ENCODE measurements around the gene PRKACA. TPM values are rescaled to one million over a fixed set of nuclear protein-coding genes. Genes with fewer than 3 reads are reported as not detected.

Gene PRKACA
- total RNA-seq, 1 donor from 2014 or later: 98.7 TPM

GRCh38 chr19:14093117-14093823 lies 24.3 kb downstream of the PRKACA start:
- no peak for DNase-seq (ENCODE audit: low spot score)

- no peak for DNase-seq (ENCODE audit: low spot score)
These were observed 25.6 kb downstream of the PRKACA start for GRCh38 chr19:14091813-14092462.

- peak; percentile 37 for DNase-seq (ENCODE audit: low spot score)
These were observed 26.3 kb downstream of the PRKACA start for GRCh38 chr19:14091081-14091812.

DNA sequence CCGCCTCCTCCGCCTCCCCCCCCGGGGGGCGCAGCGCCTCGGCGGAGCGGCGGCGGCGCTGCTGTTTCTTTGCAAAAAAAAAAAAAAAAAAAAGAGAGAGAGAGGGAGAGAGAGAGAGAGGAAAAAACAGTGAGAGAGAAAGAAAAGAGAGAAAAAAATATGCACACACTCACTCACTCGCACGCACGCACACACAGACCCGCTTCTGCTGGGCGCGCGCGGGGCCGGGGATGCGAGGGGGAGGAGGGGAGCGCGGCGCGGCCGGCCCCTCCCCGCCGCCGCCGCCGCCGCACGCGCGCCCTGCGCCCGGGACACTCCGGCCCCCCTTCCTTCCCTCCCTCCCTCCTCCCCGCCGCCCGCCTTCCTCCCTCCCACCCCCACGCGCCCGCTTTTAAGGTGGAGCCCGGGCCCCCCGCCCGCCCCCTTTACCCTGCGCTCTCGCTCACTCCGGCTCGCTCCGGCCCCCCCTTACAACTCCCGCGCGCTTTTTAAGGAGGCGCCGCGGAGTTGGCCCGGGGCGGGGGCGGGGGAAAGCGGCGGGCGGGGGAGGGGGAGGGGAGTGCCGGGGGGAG lies 27.0 kb downstream of the PRKACA start, which contains the start of gene SAMD1:
Gene SAMD1, minus strand, starts transcription at position 243 of the 572 bp plus-strand sequence.
- DNase-seq (ENCODE audit: low spot score): peak; percentile 92

DNA sequence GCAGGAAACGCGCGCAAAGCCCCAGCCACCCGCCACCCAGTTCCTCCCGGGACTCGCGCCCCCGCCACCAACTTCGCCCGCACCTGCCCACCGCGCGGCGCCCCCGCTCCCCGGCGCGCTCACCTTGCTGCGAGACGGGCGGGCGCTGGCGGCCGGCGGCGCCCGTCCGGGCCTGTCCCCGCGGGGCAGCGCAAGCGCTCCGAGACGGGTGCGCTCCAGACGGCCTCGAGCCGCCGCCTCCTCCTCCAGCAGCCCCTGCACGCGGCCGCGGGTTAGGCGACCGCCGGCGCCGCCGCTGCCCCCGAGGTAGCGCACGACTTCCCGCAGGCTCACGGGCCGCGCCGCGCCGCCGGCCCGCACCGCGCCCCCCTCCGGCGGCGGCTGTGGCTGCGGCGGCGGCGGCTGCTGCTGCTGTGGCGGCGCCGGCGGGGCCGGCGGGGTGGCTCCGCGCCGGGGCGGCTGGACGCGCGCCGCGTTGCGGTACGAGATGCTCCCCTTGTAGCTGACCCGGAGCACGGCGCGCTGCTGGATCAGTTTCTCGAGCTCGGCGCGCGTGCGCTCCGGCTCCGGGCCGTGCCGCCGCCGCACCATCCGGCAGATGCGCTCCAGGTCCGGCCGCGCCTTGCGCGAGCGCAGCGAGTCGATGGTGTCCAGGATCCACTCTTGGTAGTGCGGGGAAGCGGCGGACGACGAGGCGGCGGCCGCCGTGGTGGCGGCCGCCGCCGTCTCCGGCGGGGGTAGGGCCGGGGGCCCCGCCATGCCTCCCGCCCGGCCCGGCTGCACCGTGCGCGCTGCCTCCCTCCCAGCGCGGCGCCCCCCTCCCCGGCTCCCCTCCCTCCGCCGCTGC lies 27.7 kb downstream of the PRKACA start:
- peak; percentile 42 for DNase-seq (ENCODE audit: low spot score)

GRCh38 chr19:14089412-14089661 lies 28.2 kb downstream of the PRKACA start:
- DNase-seq (ENCODE audit: low spot score): no peak

DNA sequence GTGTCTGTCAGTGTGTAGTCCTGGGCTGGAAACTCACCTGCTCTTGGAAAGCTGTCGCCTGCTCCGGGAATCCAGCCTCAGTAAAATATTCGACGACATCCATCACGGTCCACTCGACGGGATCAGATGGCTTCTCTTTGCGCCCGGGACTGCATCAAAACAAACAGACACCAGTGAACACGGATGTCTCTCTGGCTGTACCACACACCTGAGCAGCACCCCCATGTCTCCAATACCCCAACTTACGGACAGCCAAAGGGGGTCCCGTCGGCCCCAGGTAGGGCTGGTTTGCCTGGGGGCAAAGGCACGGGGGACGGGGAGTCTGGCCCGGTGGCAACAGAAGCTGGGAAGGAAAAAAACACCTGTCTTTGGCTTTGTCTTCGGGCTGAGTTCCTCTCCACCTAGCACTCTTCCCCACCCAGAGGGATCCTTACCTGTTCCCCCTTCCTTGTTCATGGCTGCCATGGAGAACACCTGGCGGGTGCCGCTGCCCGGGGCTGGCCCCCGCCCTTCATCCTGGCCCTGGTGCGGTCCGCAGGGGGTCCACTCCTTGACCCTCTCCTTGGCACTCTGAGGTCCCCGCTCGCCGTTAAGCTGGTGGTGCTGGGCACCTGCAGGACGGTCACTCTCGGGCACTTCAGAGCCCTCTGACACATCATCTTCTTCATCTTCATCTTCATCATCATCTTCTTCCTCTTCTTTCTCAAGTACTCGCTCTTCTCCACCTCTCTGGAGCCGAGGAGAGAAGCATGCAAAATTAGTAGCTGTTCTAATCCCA lies 28.7 kb downstream of the PRKACA start:
- DNase-seq (ENCODE audit: low spot score): no peak

- no peak for DNase-seq (ENCODE audit: low spot score)
These were observed 31.5 kb downstream of the PRKACA start for GRCh38 chr19:14086098-14086497.

DNA sequence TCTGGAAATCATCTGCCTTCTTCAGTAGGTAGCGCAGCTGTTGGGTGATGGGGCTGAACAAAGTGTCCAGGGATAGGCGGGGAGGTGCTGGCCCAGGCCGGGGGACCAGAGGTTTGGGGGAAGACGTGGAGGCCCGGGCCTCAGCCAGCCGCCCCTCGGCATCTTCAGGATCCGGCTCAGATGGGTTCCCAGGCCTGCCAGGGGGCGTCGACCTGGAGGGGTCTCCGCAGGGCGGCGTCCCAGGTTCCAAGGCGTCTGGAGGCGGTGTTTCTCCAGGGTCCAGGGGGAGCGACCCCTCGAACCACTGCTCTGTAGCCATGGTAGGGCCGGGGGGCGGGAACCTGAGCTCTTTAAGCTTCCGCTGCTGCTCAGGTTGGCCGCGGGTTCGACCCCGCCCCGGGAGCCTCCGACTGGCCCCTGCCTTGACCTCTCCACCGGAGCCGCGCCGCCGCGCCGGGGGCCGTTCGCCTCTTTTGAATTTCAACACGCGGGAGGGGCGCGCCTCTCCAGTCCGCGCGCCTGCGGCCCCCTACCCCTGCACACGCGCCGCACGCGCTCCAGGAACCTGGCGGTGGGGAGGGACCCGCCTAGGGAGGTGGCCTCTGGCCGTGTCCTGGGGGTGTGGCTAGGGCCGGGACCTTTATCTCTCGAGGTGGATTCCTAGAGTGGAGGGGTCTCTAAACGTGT lies 32.1 kb downstream of the PRKACA start, which contains the start of gene C19orf67:
Gene C19orf67, minus strand, starts transcription at position 475 of the 687 bp plus-strand sequence. Its CDS starts 156 bp downstream, at position 319.
- DNase-seq (ENCODE audit: low spot score): no peak

DNA sequence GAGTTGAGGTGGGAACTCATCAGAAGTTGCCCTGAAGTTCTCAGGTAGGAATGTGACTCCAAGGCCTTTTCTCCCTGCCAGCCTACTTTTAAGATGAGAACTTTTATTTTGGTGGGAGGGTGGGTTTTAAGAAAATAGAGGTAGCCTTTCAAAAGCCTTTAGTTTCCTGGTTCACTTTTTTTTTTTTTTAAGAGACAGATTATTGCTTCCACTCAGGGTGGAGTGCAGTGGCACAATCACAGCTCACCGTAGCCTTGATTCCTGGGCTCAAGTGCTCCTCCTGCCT lies 34.9 kb downstream of the PRKACA start:
- no peak for DNase-seq (ENCODE audit: low spot score)

DNA sequence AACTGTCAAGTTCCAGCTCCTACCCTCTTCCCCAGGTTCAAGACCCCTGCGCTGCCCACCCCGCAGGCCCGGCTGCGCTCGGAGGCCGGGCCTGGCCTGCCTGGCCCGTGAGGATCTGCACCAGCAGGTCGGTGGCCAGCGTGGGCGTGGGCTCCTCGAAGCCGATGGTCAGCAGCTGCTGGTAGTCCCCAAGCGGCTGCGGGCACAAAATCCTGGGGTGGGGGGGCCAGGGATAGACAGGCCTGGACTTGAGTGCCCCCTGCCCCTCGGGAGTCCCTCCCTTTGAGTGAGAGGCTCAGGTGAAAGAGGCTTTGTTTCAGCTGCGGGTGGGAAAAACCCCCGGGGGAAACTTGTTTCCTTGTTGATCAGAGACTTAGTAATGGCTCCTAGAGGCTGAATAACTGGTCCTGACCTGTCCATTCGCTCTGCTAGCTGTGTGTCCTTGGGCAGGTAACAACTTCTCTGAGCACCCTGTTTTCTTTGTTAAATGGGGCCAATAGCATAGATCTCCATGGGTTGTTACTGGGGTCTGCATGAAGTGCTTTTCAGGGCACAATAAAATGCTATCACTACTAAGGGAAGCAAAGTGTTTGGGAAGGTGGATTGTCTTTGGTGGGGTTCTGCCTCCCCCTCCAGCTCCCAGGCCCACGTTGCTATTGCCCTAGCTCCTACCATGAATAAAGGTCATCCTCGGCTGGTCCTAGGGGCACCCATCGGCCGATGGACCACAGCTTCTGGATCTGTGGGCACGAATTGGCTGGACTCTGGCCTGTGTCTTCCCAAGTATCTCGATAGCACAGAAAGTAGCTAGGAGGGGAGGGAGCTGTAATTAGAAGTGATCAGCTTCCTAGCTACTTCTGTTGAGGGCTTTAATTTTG lies 35.5 kb downstream of the PRKACA start:
- DNase-seq (ENCODE audit: low spot score): no peak

GRCh38 chr19:14080887-14081796 lies 36.4 kb downstream of the PRKACA start:
- DNase-seq (ENCODE audit: low spot score): peak; percentile 99

DNA sequence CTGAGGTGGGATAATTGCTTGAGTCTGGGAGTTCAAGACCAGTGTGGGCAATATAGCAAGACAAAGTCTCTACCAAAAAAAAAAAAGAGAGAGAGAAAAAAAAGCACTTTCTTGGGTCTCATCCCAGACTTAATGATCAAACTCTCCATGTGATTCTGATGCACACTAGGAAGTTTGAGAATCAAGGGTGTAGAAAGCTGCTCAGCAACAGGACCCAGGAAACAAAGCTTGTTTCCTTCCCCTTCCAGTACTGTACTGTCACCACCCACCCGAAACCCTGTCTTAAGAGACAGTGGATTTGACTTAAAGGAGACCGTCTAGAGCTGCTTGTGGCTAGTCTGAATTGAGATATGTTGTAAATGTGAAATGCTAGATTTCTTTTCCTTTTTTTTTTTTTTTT lies 39.2 kb downstream of the PRKACA start:
- no peak for DNase-seq (ENCODE audit: low spot score)

GRCh38 chr19:14073925-14074838 lies 43.4 kb downstream of the PRKACA start:
- no peak for DNase-seq (ENCODE audit: low spot score)

GRCh38 chr19:14073261-14073924 lies 44.2 kb downstream of the PRKACA start:
- DNase-seq (ENCODE audit: low spot score): peak; percentile 68

- peak; percentile 51 for DNase-seq (ENCODE audit: low spot score)
These were observed 44.9 kb downstream of the PRKACA start, which contains the start of gene MISP3 for GRCh38 chr19:14072535-14073260. MISP3 (plus strand) TSS chr19:14072786; CDS start chr19:14073310, 524 bp downstream.
